A549 (cell line): Measurements from ENCODE around the gene GPRC5A.
A peak's percentile ranks its signal among the peaks of the same experiment; 100 is the strongest.

ENCODE experiments used
- BHLHE40 ChIP-seq: IDR thresholded peaks from 2 replicates; pipeline ENCODE4 v1.6.1; 2012; ENCODE audit warnings: low read depth, low read length, inconsistent platforms
- CHD2 ChIP-seq: fragments of 150-350 bp; IDR thresholded peaks from 2 replicates; pipeline ENCODE4 v1.6.1; 2014; ENCODE audit warnings: low read length; ENCODE audit not compliant: partially characterized antibody
- CHD4 ChIP-seq: fragments of 200-600 bp; sonication (generic); IDR thresholded peaks from 2 replicates; pipeline ENCODE4 v1.6.1; 2016; ENCODE audit warnings: antibody characterized with exemption, mild to moderate bottlenecking, borderline replicate concordance
- CTCF ChIP-seq: fragments of >200 bp; sonication (Bioruptor Twin); formaldehyde crosslinking; IDR thresholded peaks from 3 replicates; pipeline ENCODE4 v1.5.1; 2016
- ESRRA ChIP-seq: fragments of 150-350 bp; IDR thresholded peaks from 2 replicates; pipeline ENCODE4 v1.6.1; 2014; ENCODE audit warnings: mild to moderate bottlenecking, low read length, borderline replicate concordance
- FOSL2 ChIP-seq, 2 experiments: fragments of 450-650 bp in 1 of 2; fragments of >200 bp in 1 of 2; sonication (Bioruptor Twin) in 1 of 2; formaldehyde crosslinking; IDR thresholded peaks; 2 replicates each; pipeline versions ENCODE4 v1.5.0 to v1.6.1; 2016 to 2020; ENCODE audit warnings: mild to moderate bottlenecking in 1 of 2, moderate library complexity in 1 of 2
- HDAC2 ChIP-seq: fragments of 200-600 bp; sonication (generic); IDR thresholded peaks from 2 replicates; pipeline ENCODE4 v1.6.1; 2016
- HOXA7 ChIP-seq: fragments of 250-450 bp; sonication (Bioruptor Pico); IDR thresholded peaks from 2 replicates; pipeline ENCODE4 v1.5.0; 2020; ENCODE audit warnings: mild to moderate bottlenecking, moderate library complexity
- JUN ChIP-seq, 2 experiments: fragments of >200 bp; sonication (Bioruptor Twin); formaldehyde crosslinking; IDR thresholded peaks; 2 replicates in 1 of 2; 3 replicates in 1 of 2; pipeline ENCODE4 v1.6.1; 2016 to 2017
- JUNB ChIP-seq: fragments of >200 bp; sonication (Bioruptor Twin); formaldehyde crosslinking; IDR thresholded peaks from 2 replicates; pipeline ENCODE4 v1.6.1; 2016
- MAFK ChIP-seq: fragments of 450-650 bp; IDR thresholded peaks from 2 replicates; pipeline ENCODE4 v1.6.1; 2014; ENCODE audit not compliant: partially characterized antibody
- MAZ ChIP-seq: fragments of 150-350 bp; IDR thresholded peaks from 2 replicates; pipeline ENCODE4 v1.6.1; 2014; ENCODE audit warnings: antibody characterized with exemption, low read depth, low read length, borderline replicate concordance
- POLR2A ChIP-seq: IDR thresholded peaks from 2 replicates; pipeline ENCODE4 v1.6.1; 2012; ENCODE audit warnings: mild to moderate bottlenecking, low read length
- ZFP36 ChIP-seq: fragments of 450-650 bp; IDR thresholded peaks from 2 replicates; pipeline ENCODE4 v1.6.1; 2014; ENCODE audit warnings: borderline replicate concordance; ENCODE audit not compliant: partially characterized antibody

GRCh38 chr12:12907552-12907951, 16.2 kb downstream of the GPRC5A start:
- no peak for TF ChIP-seq CTCF
- no peak for TF ChIP-seq JUN (IDR thresholded peaks at IDR 0.05)
- no peak for TF ChIP-seq POLR2A
- TF ChIP-seq MAZ: no peak
- TF ChIP-seq HDAC2: no peak
- TF ChIP-seq CHD2: no peak
- TF ChIP-seq BHLHE40: no peak
- TF ChIP-seq FOSL2 (IDR thresholded peaks at IDR 0.05): no peak
- TF ChIP-seq FOSL2 (CRISPR knock-in tag; IDR thresholded peaks at IDR 0.05): no peak
- no peak for TF ChIP-seq MAFK
- no peak for TF ChIP-seq ESRRA
- TF ChIP-seq HOXA7 (CRISPR knock-in tag): peak; percentile 66; the same call in 1 of the 2 replicates
- TF ChIP-seq ZFP36: no peak
- no peak for TF ChIP-seq JUNB
- no peak for TF ChIP-seq CHD4
